K562 (cell line): ENCODE measurements around the gene UBE2I. TPM values are rescaled to one million over a fixed set of nuclear protein-coding genes. Genes with fewer than 3 reads are reported as not detected.
A peak's percentile ranks its signal among the peaks of the same experiment; 100 is the strongest.

Experiments used
- CBFA2T2 ChIP-seq: fragments of 450-650 bp; conservative IDR thresholded peaks from 2 replicates; pipeline ENCODE4 v1.6.1; 2017; ENCODE audit warnings: mild to moderate bottlenecking
- CBFA2T3 ChIP-seq: fragments of 450-650 bp; IDR thresholded peaks from 2 replicates; pipeline ENCODE4 v1.6.1; 2017
- HMGN3 ChIP-seq: IDR thresholded peaks from 2 replicates; pipeline ENCODE4 v1.6.1; 2011; ENCODE audit warnings: borderline replicate concordance, low read depth, mild to moderate bottlenecking, mixed read lengths, low read length; ENCODE audit not compliant: insufficient read length; ENCODE audit errors: extremely low read depth
- MGA ChIP-seq: fragments of 450-650 bp; IDR thresholded peaks from 2 replicates; pipeline ENCODE4 v1.6.1; 2016; ENCODE audit warnings: mild to moderate bottlenecking, moderate library complexity
- NR2C1 ChIP-seq, 2 experiments: fragments of 450-650 bp; IDR thresholded peaks; 2 replicates each; pipeline ENCODE4 v1.6.1; 2017; ENCODE audit warnings: mild to moderate bottlenecking in 2 of 2, antibody characterized with exemption in 1 of 2, inconsistent platforms in 1 of 2, missing compliant biosample characterization in 1 of 2, missing genetic modification characterization in 1 of 2
- NR2C2 ChIP-seq, 2 experiments: fragments of 200-800 bp in 1 of 2; sonication (Bioruptor generic) in 1 of 2; sonication (generic) in 1 of 2; formaldehyde crosslinking in 1 of 2; IDR thresholded peaks; 2 replicates each; pipeline versions ENCODE4 v1.6.1 to v1.8.0; 2016 to 2022; ENCODE audit warnings: mild to moderate bottlenecking in 1 of 2, missing compliant biosample characterization in 1 of 2, missing genetic modification characterization in 1 of 2, missing genetic modification reagents in 1 of 2
- YBX1 ChIP-seq: fragments of 450-650 bp; IDR thresholded peaks from 2 replicates; pipeline ENCODE4 v1.7.1; 2016; ENCODE audit warnings: mild to moderate bottlenecking
- polyA plus RNA-seq, 8 experiments: library from polyadenylated mRNA; depleted of rRNA in 4 of 8; stranded (reverse) in 5 of 8; unstranded in 3 of 8; fragments of >200 nt; fragmentation: Nextera tagmentation in 2 of 8; fragmentation: Illumina TruSeq in 1 of 8; extraction: Ambion mirVana in 2 of 8; extraction: Trizol in 1 of 8; gene quantifications; 2 replicates each; pipeline versions ENCODE4 v1.2.1 to v1.2.3, GENCODE V29; 2011 to 2014; ENCODE audit warnings: inconsistent platforms in 1 of 8, missing spikeins in 1 of 8
- total RNA-seq, 7 experiments: library from RNA; depleted of rRNA in 6 of 7; stranded (reverse); fragments of >200 nt in 6 of 7; fragmentation: Illumina TruSeq in 2 of 7; extraction: Trizol in 2 of 7; gene quantifications; 2 replicates each; pipeline versions ENCODE4 v1.2.1 to v1.2.3, GENCODE V29; 2011 to 2021; ENCODE audit warnings: low replicate concordance in 1 of 7
- TF ChIP-seq, protein P1 (sequence below): fragments of 250-450 bp; sonication (Bioruptor Pico); IDR thresholded peaks from 2 replicates; pipeline ENCODE4 v1.8.0; 2021; ENCODE audit warnings: borderline replicate concordance, mild to moderate bottlenecking, moderate library complexity; ENCODE audit not compliant: poor library complexity, severe bottlenecking

Gene UBE2I
- total and polyA plus RNA-seq, 9 of the 15 experiments (the other 6 are each of a cell fraction or from before 2014, with no cell fraction given), result 36.6 to 254 (median 104) TPM

DNA sequence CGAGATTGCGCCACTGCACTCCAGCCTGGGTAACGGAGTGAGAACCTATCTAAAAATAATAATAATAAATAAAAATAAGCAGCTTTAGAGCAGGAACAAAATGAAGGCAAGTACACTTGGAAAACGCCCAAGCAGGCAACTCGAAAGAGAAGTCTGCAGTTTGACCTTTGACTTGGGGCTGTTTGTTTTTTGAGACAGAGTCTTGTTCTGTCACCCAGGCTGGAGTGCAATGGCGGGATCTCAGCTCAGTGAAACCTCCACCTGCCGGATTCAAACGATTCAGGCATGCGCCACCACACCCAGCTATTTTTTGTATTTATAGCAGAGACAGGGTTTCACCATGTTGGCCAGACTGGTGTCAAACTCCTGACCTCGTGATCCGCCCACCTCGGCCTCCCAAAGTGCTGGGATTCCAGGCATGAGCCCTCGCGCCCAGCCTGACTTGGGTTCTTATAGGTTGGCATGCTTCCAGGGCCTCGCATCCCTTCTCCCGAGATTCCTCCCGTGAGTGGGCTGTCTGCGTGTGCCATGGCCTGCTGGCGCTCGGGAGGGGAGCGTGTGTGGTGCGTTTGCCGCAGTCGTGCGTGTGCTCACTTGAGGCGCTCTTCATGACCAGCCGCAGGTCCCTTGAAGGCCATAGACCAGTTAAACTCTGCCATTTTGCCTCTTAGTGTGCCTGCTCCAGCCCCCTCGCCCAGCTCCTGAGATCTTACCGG is 18.4 kb upstream of the UBE2I start (continued):
- peak; percentile 50 for TF ChIP-seq CBFA2T3
- peak; percentile 58; the same call in 1 of the 2 replicates for TF ChIP-seq NR2C2 (CRISPR knock-in tag; IDR thresholded peaks at IDR 0.05)
- TF ChIP-seq NR2C2 (tag; IDR thresholded peaks at IDR 0.05), result peak; percentile 79
- peak; percentile 41; the same call in 1 of the 2 replicates for TF ChIP-seq MGA
- TF ChIP-seq YBX1, result no peak
- 0 out of 2 replicates have a peak, but pooled peaks have one; percentile 13 for TF ChIP-seq CBFA2T2
- TF ChIP-seq, protein P1, sequence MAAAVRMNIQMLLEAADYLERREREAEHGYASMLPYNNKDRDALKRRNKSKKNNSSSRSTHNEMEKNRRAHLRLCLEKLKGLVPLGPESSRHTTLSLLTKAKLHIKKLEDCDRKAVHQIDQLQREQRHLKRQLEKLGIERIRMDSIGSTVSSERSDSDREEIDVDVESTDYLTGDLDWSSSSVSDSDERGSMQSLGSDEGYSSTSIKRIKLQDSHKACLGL (CRISPR knock-in tag), result no peak
- TF ChIP-seq HMGN3, result peak; percentile 16
- peak; percentile 81 for TF ChIP-seq NR2C1 (IDR thresholded peaks at IDR 0.05)
- TF ChIP-seq NR2C1 (tag; IDR thresholded peaks at IDR 0.05), result peak; percentile 85
